ENCODE results near the gene IGF2BP2.
"Not testable (repeated sequence)": the region's sequence is repeated elsewhere in the genome, so short reads cannot be mapped to it uniquely, and the experiment has no call there.

IGF2BP2 gene

GRCh38 chr3:185711255-185711870 lies 113.5 kb downstream of the IGF2BP2 start:
- no peak for DNase-seq (ENCODE audit: low read depth)

- DNase-seq (ENCODE audit: low read depth) = no peak
Measured at GRCh38 chr3:185709251-185709955, 115.4 kb downstream of the IGF2BP2 start.

- no peak for DNase-seq (ENCODE audit: low read depth)
Measured at GRCh38 chr3:185708392-185708791, 116.5 kb downstream of the IGF2BP2 start.

GRCh38 chr3:185705498-185705897 lies 119.3 kb downstream of the IGF2BP2 start:
- no peak for DNase-seq (ENCODE audit: low read depth)

GRCh38 chr3:185702262-185703225 lies 122.3 kb downstream of the IGF2BP2 start:
- no peak for DNase-seq (ENCODE audit: low read depth)

GRCh38 chr3:185701611-185702261 lies 123.1 kb downstream of the IGF2BP2 start:
- no peak for DNase-seq (ENCODE audit: low read depth)

GRCh38 chr3:185699927-185700326 lies 124.9 kb downstream of the IGF2BP2 start:
- DNase-seq (ENCODE audit: low read depth) = no peak

- DNase-seq (ENCODE audit: low read depth) = not testable (repeated sequence)
Measured at GRCh38 chr3:185697228-185697627, 127.6 kb downstream of the IGF2BP2 start.

GRCh38 chr3:185696039-185696438 lies 128.8 kb downstream of the IGF2BP2 start:
- DNase-seq (ENCODE audit: low read depth) = no peak

GRCh38 chr3:185693985-185694653 lies 130.7 kb downstream of the IGF2BP2 start:
- DNase-seq (ENCODE audit: low read depth) = no peak

GRCh38 chr3:185691622-185692021 lies 133.2 kb downstream of the IGF2BP2 start:
- DNase-seq (ENCODE audit: low read depth) = no peak

- DNase-seq (ENCODE audit: low read depth) = no peak
Measured at GRCh38 chr3:185687271-185687878, 137.5 kb downstream of the IGF2BP2 start.

- no peak for DNase-seq (ENCODE audit: low read depth)
Measured at GRCh38 chr3:185685231-185686035, 139.4 kb downstream of the IGF2BP2 start.

- no peak for DNase-seq (ENCODE audit: low read depth)
Measured at GRCh38 chr3:185680231-185680630, 144.6 kb downstream of the IGF2BP2 start.

- no peak for DNase-seq (ENCODE audit: low read depth)
Measured at GRCh38 chr3:185678027-185678426, 146.8 kb downstream of the IGF2BP2 start.

GRCh38 chr3:185677146-185677829 lies 147.6 kb downstream of the IGF2BP2 start:
- peak; percentile 77 for DNase-seq (ENCODE audit: low read depth)

- DNase-seq (ENCODE audit: low read depth) = no peak
Measured at GRCh38 chr3:185667574-185667973, 157.3 kb downstream of the IGF2BP2 start.

GRCh38 chr3:185663929-185664328 lies 160.9 kb downstream of the IGF2BP2 start:
- DNase-seq (ENCODE audit: low read depth) = no peak

GRCh38 chr3:185661772-185662171 lies 163.1 kb downstream of the IGF2BP2 start:
- DNase-seq (ENCODE audit: low read depth) = no peak

- DNase-seq (ENCODE audit: low read depth) = not testable (repeated sequence)
Measured at GRCh38 chr3:185661296-185661695, 163.5 kb downstream of the IGF2BP2 start.

Measured in fibroblast of the conjunctiva (primary cell).